HG03060 (cell line): ENCODE measurements around the gene SATL1.
"Not testable (repeated sequence)": the region's sequence is repeated elsewhere in the genome, so short reads cannot be mapped to it uniquely, and the experiment has no call there.

Experiments used
- ATAC-seq: cut with Tn5 transposase; IDR thresholded peaks from one replicate; pipeline ENCODE4 v1.9.1; 2021; ENCODE audit warnings: low read depth, moderate number of reproducible peaks; ENCODE audit not compliant: unreplicated experiment

Gene SATL1

GRCh38 chrX:85112293-85112692 lies 131.3 kb downstream of the SATL1 start:
- ATAC-seq: no peak

- ATAC-seq: no peak
Observed at GRCh38 chrX:85111347-85111746, 132.2 kb downstream of the SATL1 start.

GRCh38 chrX:85109235-85109634 lies 134.3 kb downstream of the SATL1 start:
- no peak for ATAC-seq

GRCh38 chrX:85108165-85108564 lies 135.4 kb downstream of the SATL1 start:
- ATAC-seq: no peak

- no peak for ATAC-seq
Observed at GRCh38 chrX:85107407-85107806, 136.2 kb downstream of the SATL1 start.

- no peak for ATAC-seq
Observed at GRCh38 chrX:85089321-85089840, 154.2 kb downstream of the SATL1 start.

GRCh38 chrX:85084770-85085393 lies 158.7 kb downstream of the SATL1 start:
- ATAC-seq: no peak

- ATAC-seq: not testable (repeated sequence)
Observed at GRCh38 chrX:85077247-85077646, 166.3 kb downstream of the SATL1 start.

GRCh38 chrX:85065512-85066198 lies 177.9 kb downstream of the SATL1 start:
- ATAC-seq: no peak

- ATAC-seq: no peak
Observed at GRCh38 chrX:85052636-85053343, 190.8 kb downstream of the SATL1 start.

GRCh38 chrX:85052205-85052604 lies 191.4 kb downstream of the SATL1 start:
- no peak for ATAC-seq

GRCh38 chrX:85051627-85052026 lies 192.0 kb downstream of the SATL1 start:
- ATAC-seq: no peak
